ENCODE data around the gene ARSB. TPM values are rescaled to one million over a fixed set of nuclear protein-coding genes. Genes with fewer than 3 reads are reported as not detected.

Gene ARSB
- polyA plus RNA-seq, 1 of the 3 experiments (the other 2 are of a cell fraction), result 12.5 TPM

DNA sequence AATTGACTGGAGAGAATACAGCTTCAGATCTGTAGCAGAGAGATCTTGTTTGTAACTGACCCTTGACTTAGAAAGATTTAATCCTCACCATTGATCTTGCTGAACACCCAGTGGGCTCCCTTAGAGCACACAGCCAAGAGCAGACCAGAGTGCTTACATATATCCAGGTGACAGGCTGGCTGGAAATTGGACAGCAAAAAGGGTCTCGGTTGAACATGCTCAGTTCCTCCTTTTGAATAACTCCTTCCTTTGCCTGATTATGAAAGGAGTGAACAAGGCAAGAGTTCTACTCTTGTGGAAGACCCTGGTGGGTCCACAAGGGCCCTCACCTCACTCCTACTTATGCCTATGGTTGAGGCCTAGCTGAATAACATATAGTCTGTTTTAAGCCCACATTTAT, 202.4 kb downstream of the ARSB start:
- POLR2A ChIA-PET, result no interaction called here
- 89% methylated on average over 1 of the region's 1 CpG for WGBS (ENCODE audit: low lambda C conversion rate)
- H3K9me3 ChIP-seq, result 0 out of 2 replicates have a peak, but pooled peaks cover 3% of the 10 kb centered on the region
- H3K36me3 ChIP-seq (replicated peaks in 1 of 2; ENCODE audit: control insufficient read depth in 1 of 2, insufficient read depth in 2 of 2, low read length in 1 of 2), result no peaks in the 10 kb centered on the region
- no peak overlapping the region for H2AFZ ChIP-seq (ENCODE audit: low read depth)
- CTCF ChIA-PET, result interaction anchor here (1.4 kb wide), 1 partner anchor 9 kb away, joined by 3 read pairs; no protein-coding TSS in a partner anchor
- DNase-seq, result no peak
- peaks cover 5% of the 10 kb centered on the region for H3F3A ChIP-seq (replicated peaks; ENCODE audit: insufficient read depth)
- H3K4me1 ChIP-seq (ENCODE audit: control insufficient read depth in 1 of 2, insufficient read depth in 2 of 2, low read depth in 1 of 2, low read length in 1 of 2), result peaks cover 2 to 3% of the 10 kb centered on the region in 2 experiments; a peak in 2 of 4 replicates
- H3K9ac ChIP-seq, result no peak overlapping the region
- H4K20me1 ChIP-seq (ENCODE audit: insufficient read depth), result no peaks in the 10 kb centered on the region
- H3K27me3 ChIP-seq (ENCODE audit: insufficient read depth), result no peaks in the 10 kb centered on the region
- H3K4me2 ChIP-seq, result no peak overlapping the region
- H3K79me2 ChIP-seq (ENCODE audit: insufficient read depth), result no peaks in the 10 kb centered on the region
- no peak overlapping the region for H3K27ac ChIP-seq (ENCODE audit: low read depth in 2 of 2, low read length in 1 of 2)
- no peaks in the 10 kb centered on the region for H3K9me2 ChIP-seq
- TF ChIP-seq, protein P1, sequence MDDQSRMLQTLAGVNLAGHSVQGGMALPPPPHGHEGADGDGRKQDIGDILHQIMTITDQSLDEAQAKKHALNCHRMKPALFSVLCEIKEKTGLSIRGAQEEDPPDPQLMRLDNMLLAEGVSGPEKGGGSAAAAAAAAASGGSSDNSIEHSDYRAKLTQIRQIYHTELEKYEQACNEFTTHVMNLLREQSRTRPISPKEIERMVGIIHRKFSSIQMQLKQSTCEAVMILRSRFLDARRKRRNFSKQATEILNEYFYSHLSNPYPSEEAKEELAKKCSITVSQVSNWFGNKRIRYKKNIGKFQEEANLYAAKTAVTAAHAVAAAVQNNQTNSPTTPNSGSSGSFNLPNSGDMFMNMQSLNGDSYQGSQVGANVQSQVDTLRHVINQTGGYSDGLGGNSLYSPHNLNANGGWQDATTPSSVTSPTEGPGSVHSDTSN (IDR thresholded peaks at IDR 0.05), result no peak
- TF ChIP-seq, protein P2, sequence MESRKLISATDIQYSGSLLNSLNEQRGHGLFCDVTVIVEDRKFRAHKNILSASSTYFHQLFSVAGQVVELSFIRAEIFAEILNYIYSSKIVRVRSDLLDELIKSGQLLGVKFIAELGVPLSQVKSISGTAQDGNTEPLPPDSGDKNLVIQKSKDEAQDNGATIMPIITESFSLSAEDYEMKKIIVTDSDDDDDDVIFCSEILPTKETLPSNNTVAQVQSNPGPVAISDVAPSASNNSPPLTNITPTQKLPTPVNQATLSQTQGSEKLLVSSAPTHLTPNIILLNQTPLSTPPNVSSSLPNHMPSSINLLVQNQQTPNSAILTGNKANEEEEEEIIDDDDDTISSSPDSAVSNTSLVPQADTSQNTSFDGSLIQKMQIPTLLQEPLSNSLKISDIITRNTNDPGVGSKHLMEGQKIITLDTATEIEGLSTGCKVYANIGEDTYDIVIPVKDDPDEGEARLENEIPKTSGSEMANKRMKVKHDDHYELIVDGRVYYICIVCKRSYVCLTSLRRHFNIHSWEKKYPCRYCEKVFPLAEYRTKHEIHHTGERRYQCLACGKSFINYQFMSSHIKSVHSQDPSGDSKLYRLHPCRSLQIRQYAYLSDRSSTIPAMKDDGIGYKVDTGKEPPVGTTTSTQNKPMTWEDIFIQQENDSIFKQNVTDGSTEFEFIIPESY (IDR thresholded peaks at IDR 0.05; ENCODE audit: borderline replicate concordance, low read depth), result no peak
- TF ChIP-seq GATA2 (CRISPR knock-in tag; IDR thresholded peaks at IDR 0.05) (no peak), TAF1 (IDR thresholded peaks at IDR 0.05; ENCODE audit: borderline replicate concordance, low read depth, low read length) (no peak), SMC3 (IDR thresholded peaks at IDR 0.05; ENCODE audit: low read depth, low read length) (no peak), MEF2A (IDR thresholded peaks at IDR 0.05; ENCODE audit: borderline replicate concordance, low read depth) (no peak)
- no peak overlapping the region for H3K4me3 ChIP-seq (ENCODE audit: low read depth in 2 of 2, low read length in 1 of 2)

DNA sequence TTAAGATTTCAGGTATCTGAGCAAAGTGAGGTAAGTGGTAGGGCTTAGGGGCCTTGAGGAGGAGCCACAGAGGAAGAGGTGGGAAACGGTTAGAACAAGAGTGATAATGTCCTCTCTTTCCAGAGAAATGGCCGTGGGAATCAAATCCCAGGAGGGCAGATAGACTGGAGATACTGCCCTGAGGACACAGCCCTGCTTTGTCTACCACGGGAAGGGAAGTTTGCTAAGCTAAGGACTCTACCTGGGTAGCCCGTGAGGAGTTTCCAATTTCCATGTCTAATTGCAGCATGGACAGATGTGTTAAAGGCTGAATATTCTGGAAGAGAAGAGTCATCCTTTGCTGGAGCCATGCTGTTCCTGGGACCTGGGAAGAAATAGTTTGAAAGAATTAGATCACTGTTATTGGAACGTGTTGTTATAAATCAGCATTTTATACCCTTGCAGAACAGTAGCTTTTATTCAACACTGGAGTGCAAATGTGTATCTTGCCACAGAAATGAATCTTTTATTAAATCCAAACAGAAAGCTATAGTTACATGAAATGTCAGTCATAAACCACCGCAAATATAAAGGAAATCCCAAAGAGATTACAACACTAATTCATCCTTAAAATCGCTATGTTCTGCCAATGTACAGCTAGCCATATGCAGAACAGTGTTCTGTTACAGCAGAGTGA, 203.4 kb downstream of the ARSB start:
- H2AFZ ChIP-seq (ENCODE audit: low read depth), result no peak overlapping the region
- POLR2A ChIA-PET, result no interaction called here
- no peak overlapping the region for H3K9ac ChIP-seq
- no peaks in the 10 kb centered on the region for H3K79me2 ChIP-seq (ENCODE audit: insufficient read depth)
- H3K4me3 ChIP-seq (ENCODE audit: low read depth in 2 of 2, low read length in 1 of 2), result no peak overlapping the region
- no peaks in the 10 kb centered on the region for H3K36me3 ChIP-seq (replicated peaks in 1 of 2; ENCODE audit: control insufficient read depth in 1 of 2, insufficient read depth in 2 of 2, low read length in 1 of 2)
- H3K4me1 ChIP-seq (ENCODE audit: control insufficient read depth in 1 of 2, insufficient read depth in 2 of 2, low read depth in 1 of 2, low read length in 1 of 2), result peaks cover 2 to 3% of the 10 kb centered on the region in 2 experiments; a peak in 2 of 4 replicates
- WGBS (ENCODE audit: low lambda C conversion rate), result 89% methylated on average over 7 of the region's 7 CpGs
- no peak overlapping the region for H3K4me2 ChIP-seq
- CTCF ChIA-PET, result interaction anchor here (1.4 kb wide), 1 partner anchor 10 kb away, joined by 3 read pairs; no protein-coding TSS in a partner anchor
- H3F3A ChIP-seq (replicated peaks; ENCODE audit: insufficient read depth), result peaks cover 5% of the 10 kb centered on the region
- 0 out of 2 replicates have a peak, but pooled peaks cover 3% of the 10 kb centered on the region for H3K9me3 ChIP-seq
- no peak for DNase-seq
- no peak overlapping the region for H3K27ac ChIP-seq (ENCODE audit: low read depth in 2 of 2, low read length in 1 of 2)
- H4K20me1 ChIP-seq (ENCODE audit: insufficient read depth), result no peaks in the 10 kb centered on the region
- H3K9me2 ChIP-seq, result no peaks in the 10 kb centered on the region
- no peaks in the 10 kb centered on the region for H3K27me3 ChIP-seq (ENCODE audit: insufficient read depth)
- TF ChIP-seq FOXM1 (IDR thresholded peaks at IDR 0.05; ENCODE audit: low read depth) (no peak), CHD2 (IDR thresholded peaks at IDR 0.05; ENCODE audit: low read length, partially characterized antibody) (no peak), TAF1 (IDR thresholded peaks at IDR 0.05; ENCODE audit: borderline replicate concordance, low read depth, low read length) (no peak), GATA2 (CRISPR knock-in tag; IDR thresholded peaks at IDR 0.05) (no peak), EP300 (IDR thresholded peaks at IDR 0.05; ENCODE audit: borderline replicate concordance in 1 of 2, low read depth in 1 of 2, low read length in 1 of 2) (no peak), SMC3 (IDR thresholded peaks at IDR 0.05; ENCODE audit: low read depth, low read length) (no peak), RXRA (IDR thresholded peaks at IDR 0.05; ENCODE audit: borderline replicate concordance, low read depth) (no peak), MEF2A (IDR thresholded peaks at IDR 0.05; ENCODE audit: borderline replicate concordance, low read depth) (no peak), FOSL2 (IDR thresholded peaks at IDR 0.05; ENCODE audit: borderline replicate concordance, low read depth) (no peak), FOXJ3 (CRISPR knock-in tag; IDR thresholded peaks at IDR 0.05) (no peak), RFX5 (IDR thresholded peaks at IDR 0.05; ENCODE audit: low read length) (no peak), EZH2phosphoT487 (IDR thresholded peaks at IDR 0.05; ENCODE audit: borderline replicate concordance, low read depth) (no peak), TEAD4 (IDR thresholded peaks at IDR 0.05; ENCODE audit: borderline replicate concordance, insufficient read depth) (no peak)
- TF ChIP-seq, protein P1 (IDR thresholded peaks at IDR 0.05), result no peak
- TF ChIP-seq, protein P3, sequence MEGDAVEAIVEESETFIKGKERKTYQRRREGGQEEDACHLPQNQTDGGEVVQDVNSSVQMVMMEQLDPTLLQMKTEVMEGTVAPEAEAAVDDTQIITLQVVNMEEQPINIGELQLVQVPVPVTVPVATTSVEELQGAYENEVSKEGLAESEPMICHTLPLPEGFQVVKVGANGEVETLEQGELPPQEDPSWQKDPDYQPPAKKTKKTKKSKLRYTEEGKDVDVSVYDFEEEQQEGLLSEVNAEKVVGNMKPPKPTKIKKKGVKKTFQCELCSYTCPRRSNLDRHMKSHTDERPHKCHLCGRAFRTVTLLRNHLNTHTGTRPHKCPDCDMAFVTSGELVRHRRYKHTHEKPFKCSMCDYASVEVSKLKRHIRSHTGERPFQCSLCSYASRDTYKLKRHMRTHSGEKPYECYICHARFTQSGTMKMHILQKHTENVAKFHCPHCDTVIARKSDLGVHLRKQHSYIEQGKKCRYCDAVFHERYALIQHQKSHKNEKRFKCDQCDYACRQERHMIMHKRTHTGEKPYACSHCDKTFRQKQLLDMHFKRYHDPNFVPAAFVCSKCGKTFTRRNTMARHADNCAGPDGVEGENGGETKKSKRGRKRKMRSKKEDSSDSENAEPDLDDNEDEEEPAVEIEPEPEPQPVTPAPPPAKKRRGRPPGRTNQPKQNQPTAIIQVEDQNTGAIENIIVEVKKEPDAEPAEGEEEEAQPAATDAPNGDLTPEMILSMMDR (IDR thresholded peaks at IDR 0.05), result no peak
- TF ChIP-seq, protein P4, sequence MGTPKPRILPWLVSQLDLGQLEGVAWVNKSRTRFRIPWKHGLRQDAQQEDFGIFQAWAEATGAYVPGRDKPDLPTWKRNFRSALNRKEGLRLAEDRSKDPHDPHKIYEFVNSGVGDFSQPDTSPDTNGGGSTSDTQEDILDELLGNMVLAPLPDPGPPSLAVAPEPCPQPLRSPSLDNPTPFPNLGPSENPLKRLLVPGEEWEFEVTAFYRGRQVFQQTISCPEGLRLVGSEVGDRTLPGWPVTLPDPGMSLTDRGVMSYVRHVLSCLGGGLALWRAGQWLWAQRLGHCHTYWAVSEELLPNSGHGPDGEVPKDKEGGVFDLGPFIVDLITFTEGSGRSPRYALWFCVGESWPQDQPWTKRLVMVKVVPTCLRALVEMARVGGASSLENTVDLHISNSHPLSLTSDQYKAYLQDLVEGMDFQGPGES (IDR thresholded peaks at IDR 0.05; ENCODE audit: low read depth, low read length), result no peak

Measured in SK-N-SH (cell line).